Uterus (tissue), 2 donors: ENCODE measurements around the gene UVRAG.

Source experiments
- CTCF ChIP-seq, 4 experiments: fragments of 200-600 bp in 2 of 4; fragments of 450-650 bp in 2 of 4; sonication (generic) in 2 of 4; IDR thresholded peaks; one replicate each; pipeline ENCODE4 v1.5.1; 2016 to 2019; ENCODE audit warnings: antibody characterized with exemption in 4 of 4, mild to moderate bottlenecking in 2 of 4, moderate library complexity in 1 of 4
- POLR2A ChIP-seq, 2 donors: fragments of 450-650 bp; IDR thresholded peaks; one replicate each; pipeline ENCODE4 v1.6.1; 2016; ENCODE audit warnings: antibody characterized with exemption in 2 of 2, mild to moderate bottlenecking in 1 of 2, moderate library complexity in 1 of 2

DNA sequence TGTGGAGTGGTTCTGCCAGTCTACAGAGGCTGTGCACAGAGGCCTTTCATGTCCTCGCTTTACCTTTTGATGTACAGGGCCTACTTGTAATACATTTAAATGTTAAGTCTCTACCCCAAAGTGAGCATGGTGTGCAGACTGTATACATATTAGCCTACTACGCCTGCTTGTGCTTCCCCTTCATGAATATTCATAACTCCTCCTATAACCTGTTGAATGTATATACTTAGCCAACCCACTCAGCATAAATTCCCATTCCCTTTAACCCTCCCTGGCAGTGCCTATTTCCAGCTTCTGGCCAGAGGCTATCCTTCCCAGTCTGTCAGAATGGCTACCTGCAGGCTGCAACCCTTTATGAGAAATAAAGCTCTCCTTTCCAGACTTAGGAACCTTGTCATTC, 275.2 kb downstream of the UVRAG start:
- no peak for TF ChIP-seq CTCF (IDR thresholded peaks at IDR 0.05)
- no peak for TF ChIP-seq POLR2A (IDR thresholded peaks at IDR 0.05)
